ENCODE measurements around the gene MPL. TPM values are rescaled to one million over a fixed set of nuclear protein-coding genes. Genes with fewer than 3 reads are reported as not detected.

Gene MPL
- total and polyA plus RNA-seq, 2 of the 13 experiments (the other 11 are each of a cell fraction or from before 2014, with no cell fraction given), result not detected

- no peak for TF ChIP-seq THYN1 (CRISPR knock-in tag; IDR thresholded peaks at IDR 0.05; ENCODE audit: borderline replicate concordance, low read depth)
- TF ChIP-seq ZFP36L2 (CRISPR knock-in tag; IDR thresholded peaks at IDR 0.05), result 0 out of 2 replicates have a peak, but pooled peaks have one; percentile 48
- peak; percentile 100 for TF ChIP-seq GABPB1 (CRISPR knock-in tag; IDR thresholded peaks at IDR 0.05)
- TF ChIP-seq BHLHE40 (IDR thresholded peaks at IDR 0.05; ENCODE audit: low read length), result no peak
- no peak for TF ChIP-seq ZFP36 (IDR thresholded peaks at IDR 0.05; ENCODE audit: borderline replicate concordance, low read depth, low read length, partially characterized antibody)
- no peak for TF ChIP-seq ZNF530 (CRISPR knock-in tag; IDR thresholded peaks at IDR 0.05; ENCODE audit: low read depth)
- TF ChIP-seq ZNF660 (CRISPR knock-in tag; IDR thresholded peaks at IDR 0.05; ENCODE audit: borderline replicate concordance, low read depth), result no peak
- 0 out of 2 replicates have a peak, but pooled peaks have one; percentile 49 for TF ChIP-seq IRF1 (CRISPR knock-in tag; IDR thresholded peaks at IDR 0.05; ENCODE audit: low read depth)
- no peak for TF ChIP-seq BRCA1 (CRISPR knock-in tag; IDR thresholded peaks at IDR 0.05)
- no peak for TF ChIP-seq CEBPB (IDR thresholded peaks at IDR 0.05; ENCODE audit: borderline replicate concordance, low read depth, low read length)
- TF ChIP-seq RAD51 (IDR thresholded peaks at IDR 0.05; ENCODE audit: borderline replicate concordance), result no peak
- TF ChIP-seq PHF21A (CRISPR knock-in tag; IDR thresholded peaks at IDR 0.05), result peak; percentile 94
- TF ChIP-seq ATF6 (CRISPR knock-in tag; conservative IDR thresholded peaks at IDR 0.05), result no peak; the same call in 1 of the 2 replicates
- TF ChIP-seq ZNF225 (CRISPR knock-in tag; IDR thresholded peaks at IDR 0.05), result no peak
- TF ChIP-seq KLF13 (CRISPR knock-in tag; IDR thresholded peaks at IDR 0.05), result no peak
- no peak for TF ChIP-seq PBX3 (CRISPR knock-in tag; IDR thresholded peaks at IDR 0.05; ENCODE audit: borderline replicate concordance)
- 0 out of 2 replicates have a peak, but pooled peaks have one; percentile 49 for TF ChIP-seq NFKB2 (CRISPR knock-in tag; IDR thresholded peaks at IDR 0.05; ENCODE audit: borderline replicate concordance)
- TF ChIP-seq SRSF1 (optimal IDR thresholded peaks at IDR 0.05; ENCODE audit: low read depth, low read length), result peak; percentile 92
- peak; percentile 64 for TF ChIP-seq HNRNPLL (IDR thresholded peaks at IDR 0.05; ENCODE audit: low read depth, low read length, poor library complexity, severe bottlenecking)
- TF ChIP-seq ZFX (CRISPR knock-in tag; IDR thresholded peaks at IDR 0.05; ENCODE audit: low read depth), result peak; percentile 94
- no peak for TF ChIP-seq HOXD1 (CRISPR knock-in tag; IDR thresholded peaks at IDR 0.05)
- TF ChIP-seq SP1 (IDR thresholded peaks at IDR 0.05), result no peak
- peak; percentile 39; the same call in 1 of the 2 replicates for TF ChIP-seq SP1 (CRISPR knock-in tag; IDR thresholded peaks at IDR 0.05)
- peak; percentile 85 for TF ChIP-seq CREM (IDR thresholded peaks at IDR 0.05)
- no peak for TF ChIP-seq CREM (CRISPR knock-in tag; IDR thresholded peaks at IDR 0.05)
- no peak for TF ChIP-seq NFRKB (IDR thresholded peaks at IDR 0.05)
- 0 out of 2 replicates have a peak, but pooled peaks have one; percentile 73 for TF ChIP-seq ZBTB42 (CRISPR knock-in tag; IDR thresholded peaks at IDR 0.05)
- TF ChIP-seq ETV5 (CRISPR knock-in tag; IDR thresholded peaks at IDR 0.05; ENCODE audit: borderline replicate concordance), result no peak; the same call in 1 of the 2 replicates
Measured at GRCh38 chr1:43389326-43390313, 52.0 kb downstream of the MPL start, which contains the start of the genes MED8 and SZT2 (continued).

Measured in HepG2 (cell line).